Upper lobe of left lung (tissue), 4 donors: ENCODE data around the gene ANO3.
"Not testable (repeated sequence)": the region's sequence is repeated elsewhere in the genome, so short reads cannot be mapped to it uniquely, and the experiment has no call there.

Experiments
- POLR2A ChIP-seq, 4 donors: fragments of 450-650 bp; IDR thresholded peaks; one replicate each; pipeline ENCODE4 v1.5.1; 2016 to 2017; ENCODE audit warnings: antibody characterized with exemption in 4 of 4, mild to moderate bottlenecking in 2 of 4
- POLR2AphosphoS5 ChIP-seq, 2 donors: sonication (generic); formaldehyde crosslinking; IDR thresholded peaks; one replicate each; pipeline ENCODE4 v1.5.1; 2017; ENCODE audit warnings: antibody characterized with exemption in 2 of 2

DNA sequence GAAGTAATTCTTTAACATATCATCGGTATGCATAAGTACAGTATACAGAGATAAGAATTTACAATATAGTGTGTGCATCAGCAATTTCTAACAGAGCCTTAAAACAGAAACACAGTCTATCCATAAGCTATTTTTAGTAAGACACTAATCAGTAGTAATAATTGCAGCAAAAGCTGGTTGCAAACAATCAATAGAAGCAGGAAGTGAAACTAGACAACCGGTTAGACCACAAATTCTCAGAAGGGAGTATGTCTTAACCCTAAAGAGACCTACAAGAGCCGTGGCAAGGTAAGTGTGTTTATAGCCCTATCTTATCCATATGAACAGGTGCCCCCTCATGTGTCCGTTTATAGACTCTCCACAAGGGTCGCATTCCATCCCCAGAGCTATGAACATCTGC lies 15.6 kb upstream of the ANO3 start:
- not testable (repeated sequence) for TF ChIP-seq POLR2A, POLR2AphosphoS5 (IDR thresholded peaks at IDR 0.05)
